SK-N-SH (cell line): Measurements from ENCODE around the gene RAPGEFL1. TPM values are rescaled to one million over a fixed set of nuclear protein-coding genes. Genes with fewer than 3 reads are reported as not detected.
"Not testable (repeated sequence)": the region's sequence is repeated elsewhere in the genome, so short reads cannot be mapped to it uniquely, and the experiment has no call there.

Experiments
- CTCF ChIA-PET: fragments of 300-600, 350-600 bp; formaldehyde crosslinking; extraction: SDS; loops from one replicate; lab custom pipeline; 2021; lab: Yijun Ruan, JAX
- POLR2A ChIA-PET: fragments of 350-600 bp; sonication (Branson Sonifier 250); formaldehyde crosslinking; extraction: SDS; loops from one replicate; lab custom pipeline; 2020; ENCODE audit warnings: antibody characterized with exemption, inconsistent platforms; lab: Yijun Ruan, JAX
- DNase-seq: peaks from one replicate; pipeline ENCODE4 v3.0.0; 2012
- H2AFZ ChIP-seq: fragments of 200-600 bp; sonication (generic); 2 replicates; pipeline ENCODE4 v1.8.1; 2016; ENCODE audit warnings: antibody characterized with exemption, mild to moderate bottlenecking, low read depth
- H3F3A ChIP-seq: fragments of 200-600 bp; sonication (generic); replicated peaks from 2 replicates; pipeline ENCODE3; 2016; ENCODE audit warnings: antibody characterized with exemption, mild to moderate bottlenecking; ENCODE audit not compliant: insufficient read depth
- H3K27ac ChIP-seq, 2 experiments: fragments of 200-500 bp in 1 of 2; fragments of 200-600 bp in 1 of 2; sonication (Bioruptor generic) in 1 of 2; sonication (generic), shearing (Covaris generic) in 1 of 2; 2 replicates each; pipeline versions ENCODE4 v1.5.1 to v1.6.1; 2014 to 2016; ENCODE audit warnings: low read depth in 2 of 2, inconsistent platforms in 1 of 2, low read length in 1 of 2, mild to moderate bottlenecking in 1 of 2, mixed read lengths in 1 of 2
- H3K27me3 ChIP-seq: fragments of 200-600 bp; sonication (generic), shearing (Covaris generic); 2 replicates; pipeline ENCODE4 v1.6.1; 2016; ENCODE audit warnings: mixed run types; ENCODE audit not compliant: insufficient read depth
- H3K36me3 ChIP-seq, 2 experiments: fragments of 200-500 bp in 1 of 2; fragments of 200-600 bp in 1 of 2; sonication (Bioruptor generic) in 1 of 2; sonication (generic) in 1 of 2; replicated peaks in 1 of 2; 2 replicates each; pipeline versions ENCODE3 to v1.5.1; 2014 to 2016; ENCODE audit warnings: low read length in 1 of 2, mild to moderate bottlenecking in 1 of 2; ENCODE audit not compliant: insufficient read depth in 2 of 2, control insufficient read depth in 1 of 2
- H3K4me1 ChIP-seq, 2 experiments: fragments of 200-500 bp in 1 of 2; fragments of 200-600 bp in 1 of 2; sonication (Bioruptor generic) in 1 of 2; sonication (generic), shearing (Covaris generic) in 1 of 2; 2 replicates each; pipeline versions ENCODE4 v1.5.1 to v1.6.1; 2014 to 2016; ENCODE audit warnings: low read depth in 1 of 2, low read length in 1 of 2, mixed run types in 1 of 2; ENCODE audit not compliant: insufficient read depth in 2 of 2, control insufficient read depth in 1 of 2
- H3K4me2 ChIP-seq: fragments of 200-600 bp; sonication (generic), shearing (Covaris generic); 2 replicates; pipeline ENCODE4 v1.6.1; 2017; ENCODE audit warnings: mixed run types
- H3K4me3 ChIP-seq, 2 experiments: fragments of 200-500 bp in 1 of 2; fragments of 200-600 bp in 1 of 2; sonication (Bioruptor generic) in 1 of 2; sonication (generic), shearing (Covaris generic) in 1 of 2; 2 replicates each; pipeline versions ENCODE4 v1.5.1 to v1.8.1; 2014 to 2016; ENCODE audit warnings: low read depth in 2 of 2, inconsistent platforms in 1 of 2, low read length in 1 of 2, mild to moderate bottlenecking in 1 of 2, mixed read lengths in 1 of 2, moderate library complexity in 1 of 2
- H3K79me2 ChIP-seq: fragments of 200-600 bp; sonication (generic); 2 replicates; pipeline ENCODE4 v1.8.1; 2017; ENCODE audit warnings: mild to moderate bottlenecking; ENCODE audit not compliant: insufficient read depth
- H3K9ac ChIP-seq: fragments of 200-600 bp; sonication (generic); 2 replicates; pipeline ENCODE4 v1.6.1; 2017; ENCODE audit warnings: mixed run types
- H3K9me2 ChIP-seq: fragments of 200-600 bp; sonication (generic); 2 replicates; pipeline ENCODE4 v1.6.1; 2017; ENCODE audit warnings: mixed run types
- H3K9me3 ChIP-seq: fragments of 200-600 bp; sonication (generic); 2 replicates; pipeline ENCODE4 v1.6.1; 2017; ENCODE audit warnings: mixed run types, mild to moderate bottlenecking, moderate library complexity
- H4K20me1 ChIP-seq: fragments of 200-600 bp; sonication (generic); 2 replicates; pipeline ENCODE4 v1.6.1; 2017; ENCODE audit warnings: mild to moderate bottlenecking, mixed run types; ENCODE audit not compliant: insufficient read depth
- GABPA ChIP-seq: IDR thresholded peaks from 2 replicates; pipeline ENCODE4 v1.4.0; 2012; ENCODE audit warnings: low read depth, mild to moderate bottlenecking
- RFX5 ChIP-seq: IDR thresholded peaks from 2 replicates; pipeline ENCODE4 v1.6.1; 2012; ENCODE audit warnings: mild to moderate bottlenecking, improper control_type of control experiment, low read length
- YY1 ChIP-seq: IDR thresholded peaks from 2 replicates; pipeline ENCODE4 v1.4.0; 2012; ENCODE audit warnings: low read depth, mild to moderate bottlenecking
- ZBTB33 ChIP-seq: IDR thresholded peaks from 2 replicates; pipeline ENCODE4 v1.4.0; 2012; ENCODE audit warnings: low read depth, borderline replicate concordance
- WGBS: methylation state at CpG from one replicate; pipeline ENCODE4 v1.1.6; 2017; ENCODE audit warnings: low lambda C conversion rate; 5-methylcytosine and 5-hydroxymethylcytosine counted together
- polyA plus RNA-seq, 3 experiments: library from polyadenylated mRNA; depleted of rRNA; stranded (reverse); fragments of >200 nt; gene quantifications; 2 replicates each; pipeline ENCODE4 v1.2.3, GENCODE V29; 2012
- TF ChIP-seq, protein P1 (sequence below): fragments of 200-600 bp; sonication (generic); IDR thresholded peaks from 2 replicates; pipeline ENCODE4 v1.6.1; 2017; ENCODE audit warnings: antibody characterized with exemption, mild to moderate bottlenecking, moderate library complexity
- TF ChIP-seq, protein P2 (sequence below): fragments of 150-350 bp; IDR thresholded peaks from 2 replicates; pipeline ENCODE4 v1.6.1; 2017; ENCODE audit warnings: antibody characterized with exemption, low read length, low read depth, borderline replicate concordance
- TF ChIP-seq, protein P3 (sequence below): fragments of 150-350 bp; IDR thresholded peaks from 2 replicates; pipeline ENCODE4 v1.6.1; 2016; ENCODE audit warnings: mild to moderate bottlenecking, low read depth, low read length

RAPGEFL1 gene
- polyA plus RNA-seq, 1 of the 3 experiments (the other 2 are of a cell fraction), result 5.9 TPM

DNA sequence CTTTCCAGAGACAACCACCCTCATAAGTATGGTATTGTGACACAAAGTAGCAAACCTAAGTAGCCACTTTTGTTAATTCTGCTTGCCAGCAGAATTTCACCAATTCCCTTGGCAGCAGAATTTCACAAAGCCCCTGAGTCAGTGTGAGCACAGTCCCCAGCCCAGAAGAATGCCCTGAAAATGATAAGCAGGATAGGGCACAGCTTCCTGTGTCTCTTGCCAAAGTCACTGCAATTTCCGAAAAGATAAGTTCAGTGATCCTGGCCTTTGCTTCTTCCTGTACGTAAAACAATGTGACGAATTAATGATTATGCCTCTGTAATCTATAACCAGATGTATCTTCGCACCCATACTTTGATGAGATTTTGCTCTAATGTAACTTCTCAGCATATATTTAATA, 25.9 kb downstream of the RAPGEFL1 start:
- H3K4me2 ChIP-seq, result no peak overlapping the region
- no peaks in the 10 kb centered on the region for H4K20me1 ChIP-seq
- H3K27me3 ChIP-seq, result no peaks in the 10 kb centered on the region
- H3K9ac ChIP-seq, result no peak overlapping the region
- no peaks in the 10 kb centered on the region for H3F3A ChIP-seq
- TF ChIP-seq, protein P1, sequence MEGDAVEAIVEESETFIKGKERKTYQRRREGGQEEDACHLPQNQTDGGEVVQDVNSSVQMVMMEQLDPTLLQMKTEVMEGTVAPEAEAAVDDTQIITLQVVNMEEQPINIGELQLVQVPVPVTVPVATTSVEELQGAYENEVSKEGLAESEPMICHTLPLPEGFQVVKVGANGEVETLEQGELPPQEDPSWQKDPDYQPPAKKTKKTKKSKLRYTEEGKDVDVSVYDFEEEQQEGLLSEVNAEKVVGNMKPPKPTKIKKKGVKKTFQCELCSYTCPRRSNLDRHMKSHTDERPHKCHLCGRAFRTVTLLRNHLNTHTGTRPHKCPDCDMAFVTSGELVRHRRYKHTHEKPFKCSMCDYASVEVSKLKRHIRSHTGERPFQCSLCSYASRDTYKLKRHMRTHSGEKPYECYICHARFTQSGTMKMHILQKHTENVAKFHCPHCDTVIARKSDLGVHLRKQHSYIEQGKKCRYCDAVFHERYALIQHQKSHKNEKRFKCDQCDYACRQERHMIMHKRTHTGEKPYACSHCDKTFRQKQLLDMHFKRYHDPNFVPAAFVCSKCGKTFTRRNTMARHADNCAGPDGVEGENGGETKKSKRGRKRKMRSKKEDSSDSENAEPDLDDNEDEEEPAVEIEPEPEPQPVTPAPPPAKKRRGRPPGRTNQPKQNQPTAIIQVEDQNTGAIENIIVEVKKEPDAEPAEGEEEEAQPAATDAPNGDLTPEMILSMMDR, result no peak
- TF ChIP-seq GABPA, result no peak
- no peak for TF ChIP-seq YY1
- TF ChIP-seq, protein P2, sequence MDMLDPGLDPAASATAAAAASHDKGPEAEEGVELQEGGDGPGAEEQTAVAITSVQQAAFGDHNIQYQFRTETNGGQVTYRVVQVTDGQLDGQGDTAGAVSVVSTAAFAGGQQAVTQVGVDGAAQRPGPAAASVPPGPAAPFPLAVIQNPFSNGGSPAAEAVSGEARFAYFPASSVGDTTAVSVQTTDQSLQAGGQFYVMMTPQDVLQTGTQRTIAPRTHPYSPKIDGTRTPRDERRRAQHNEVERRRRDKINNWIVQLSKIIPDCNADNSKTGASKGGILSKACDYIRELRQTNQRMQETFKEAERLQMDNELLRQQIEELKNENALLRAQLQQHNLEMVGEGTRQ, result no peak
- TF ChIP-seq RFX5, result no peak
- TF ChIP-seq ZBTB33, result no peak
- TF ChIP-seq, protein P3, sequence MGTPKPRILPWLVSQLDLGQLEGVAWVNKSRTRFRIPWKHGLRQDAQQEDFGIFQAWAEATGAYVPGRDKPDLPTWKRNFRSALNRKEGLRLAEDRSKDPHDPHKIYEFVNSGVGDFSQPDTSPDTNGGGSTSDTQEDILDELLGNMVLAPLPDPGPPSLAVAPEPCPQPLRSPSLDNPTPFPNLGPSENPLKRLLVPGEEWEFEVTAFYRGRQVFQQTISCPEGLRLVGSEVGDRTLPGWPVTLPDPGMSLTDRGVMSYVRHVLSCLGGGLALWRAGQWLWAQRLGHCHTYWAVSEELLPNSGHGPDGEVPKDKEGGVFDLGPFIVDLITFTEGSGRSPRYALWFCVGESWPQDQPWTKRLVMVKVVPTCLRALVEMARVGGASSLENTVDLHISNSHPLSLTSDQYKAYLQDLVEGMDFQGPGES, result no peak
- WGBS, result 85% methylated on average over 4 of the region's 4 CpGs
- ChIA-PET CTCF (interaction anchor here (1.1 to 12.4 kb wide), 13 partner anchors 8 to 273 kb away, joined by 4 to 194 read pairs (median 7); partner anchors contain the start of genes CDC6 and WIPF2), POLR2A (interaction anchor here (1.7 kb wide), 1 partner anchor 16 kb away, joined by 7 read pairs; the partner anchor contains the start of gene WIPF2)
- no peaks in the 10 kb centered on the region for H3K9me2 ChIP-seq
- H3K27ac ChIP-seq, result no peak overlapping the region
- DNase-seq, result no peak
- no peaks in the 10 kb centered on the region for H3K4me1 ChIP-seq
- no peak overlapping the region for H2AFZ ChIP-seq
- H3K9me3 ChIP-seq, result no peaks in the 10 kb centered on the region
- H3K4me3 ChIP-seq, result no peak overlapping the region
- H3K36me3 ChIP-seq, result no peaks in the 10 kb centered on the region
- no peaks in the 10 kb centered on the region for H3K79me2 ChIP-seq

GRCh38 chr17:40206193-40206592, 28.9 kb downstream of the RAPGEFL1 start:
- H3K4me2 ChIP-seq, H3K27ac ChIP-seq, H3K4me1 ChIP-seq, H3K9me3 ChIP-seq, H3K4me3 ChIP-seq, POLR2A ChIA-PET, H3K79me2 ChIP-seq, H3K9ac ChIP-seq, H2AFZ ChIP-seq, H3K36me3 ChIP-seq, H3K9me2 ChIP-seq, DNase-seq, H3F3A ChIP-seq, H4K20me1 ChIP-seq, H3K27me3 ChIP-seq: not testable (repeated sequence)
- WGBS, result 93% methylated on average over 8 of the region's 8 CpGs
- CTCF ChIA-PET, result interaction anchor here (12.4 kb wide), 1 partner anchor 86 kb away, joined by 194 read pairs; the partner anchor contains the start of gene CDC6
